HG02938 (cell line): Measurements from ENCODE around the gene DGKZ.

Experiments used
- ATAC-seq: cut with Tn5 transposase; IDR thresholded peaks from one replicate; pipeline ENCODE4 v1.9.1; 2021; ENCODE audit warnings: mild to moderate bottlenecking, moderate library complexity; ENCODE audit not compliant: unreplicated experiment

The DGKZ gene

DNA sequence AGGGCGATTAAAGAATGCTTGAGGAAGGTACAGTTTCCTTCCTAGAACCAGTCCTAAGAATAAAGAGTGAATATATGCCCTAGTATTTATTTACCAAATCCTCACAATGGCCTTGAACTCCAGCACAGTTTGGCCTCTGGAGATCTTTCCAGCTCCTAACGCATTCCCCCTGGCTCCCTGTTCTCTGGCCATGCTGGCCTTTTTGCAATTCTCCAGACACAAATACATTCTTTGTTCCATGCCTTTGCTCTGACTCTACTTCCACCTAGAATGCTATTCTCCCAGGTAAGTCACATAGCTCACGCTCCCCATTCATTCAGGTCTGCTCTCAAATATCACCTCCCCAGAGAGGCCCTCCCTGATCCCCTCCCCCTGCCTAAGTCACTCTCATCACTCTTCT lies 3.7 kb upstream of the DGKZ start:
- ATAC-seq, result no peak

DNA sequence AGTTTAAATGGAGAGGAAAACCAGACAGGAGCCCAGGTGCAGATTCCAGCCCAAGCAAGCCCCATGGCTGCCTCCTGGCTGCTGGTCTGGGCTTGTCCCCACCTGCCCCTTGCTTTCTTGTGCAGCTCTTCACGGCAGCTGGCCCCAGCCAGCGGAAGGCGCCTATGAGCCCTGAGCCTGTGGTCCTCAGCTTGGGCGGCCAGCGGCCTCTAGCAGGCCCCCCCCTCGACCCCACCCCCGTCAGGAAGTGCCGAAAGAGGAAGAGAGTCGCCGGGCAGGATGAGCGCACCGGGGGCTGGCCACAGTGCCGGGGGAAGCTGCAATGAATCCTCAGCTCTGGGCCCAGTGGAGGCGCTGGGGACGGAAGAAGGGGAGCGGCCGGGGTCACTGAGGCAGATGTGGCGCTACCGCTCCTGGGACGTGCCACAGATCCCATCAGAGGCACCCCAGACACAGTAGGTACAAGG lies 2.1 kb upstream of the DGKZ start:
- no peak for ATAC-seq

DNA sequence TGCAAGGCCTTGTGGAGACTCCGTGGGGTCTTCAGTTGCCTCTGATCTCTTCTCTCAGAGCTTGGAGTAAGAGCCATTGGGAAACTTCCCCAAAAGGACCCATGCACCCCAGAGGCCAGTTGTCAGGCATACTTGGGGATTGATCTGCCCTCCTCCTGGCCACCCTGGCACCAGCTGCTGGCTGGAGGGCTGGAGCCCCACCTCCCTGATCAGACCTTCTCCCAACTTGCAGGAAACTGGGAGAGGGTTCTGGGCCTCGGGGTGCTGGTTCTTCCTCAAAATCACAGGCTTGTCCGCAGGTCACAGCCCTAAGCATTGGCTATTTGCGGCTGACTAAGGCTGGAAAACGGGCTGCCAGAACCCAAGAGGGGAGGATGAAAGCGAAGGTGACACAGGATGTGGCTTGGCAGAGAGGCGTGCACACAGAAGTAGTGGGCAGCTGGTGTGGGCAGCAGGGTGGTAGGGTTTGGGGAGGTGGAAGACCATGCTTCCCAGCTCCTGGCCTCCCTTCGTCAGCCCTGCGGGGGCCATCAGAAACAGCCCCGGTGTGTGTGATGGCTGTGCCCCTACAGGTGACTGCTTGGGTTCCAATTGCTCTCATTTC lies 1.3 kb upstream of the DGKZ start:
- ATAC-seq, result no peak

DNA sequence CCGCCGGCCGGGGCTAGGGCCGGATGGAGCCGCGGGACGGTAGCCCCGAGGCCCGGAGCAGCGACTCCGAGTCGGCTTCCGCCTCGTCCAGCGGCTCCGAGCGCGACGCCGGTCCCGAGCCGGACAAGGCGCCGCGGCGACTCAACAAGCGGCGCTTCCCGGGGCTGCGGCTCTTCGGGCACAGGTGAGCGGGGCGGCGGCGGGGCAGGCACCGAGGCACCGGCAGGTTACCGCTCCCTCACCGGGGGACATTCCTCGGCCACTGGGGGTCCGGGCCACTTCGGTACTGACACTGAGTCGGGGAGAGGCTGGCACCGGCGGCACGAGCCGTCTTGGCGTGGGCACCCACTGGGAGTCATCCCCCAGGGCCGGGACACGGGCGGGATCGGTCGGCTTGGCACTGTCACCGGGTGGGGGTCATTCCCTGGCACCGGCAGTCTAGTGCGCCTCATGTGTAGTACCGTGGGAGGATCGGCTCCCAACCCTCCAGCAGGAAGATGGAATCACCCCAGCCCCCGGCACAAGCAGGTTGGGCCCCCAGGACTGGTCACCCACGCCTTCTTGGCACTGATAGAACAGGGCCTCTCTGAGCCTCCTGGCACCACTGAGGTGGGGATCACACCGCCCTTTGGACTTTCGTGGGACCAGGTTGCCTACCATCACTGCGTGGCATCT lies 511 bp downstream of the DGKZ start:
- ATAC-seq, result no peak

DNA sequence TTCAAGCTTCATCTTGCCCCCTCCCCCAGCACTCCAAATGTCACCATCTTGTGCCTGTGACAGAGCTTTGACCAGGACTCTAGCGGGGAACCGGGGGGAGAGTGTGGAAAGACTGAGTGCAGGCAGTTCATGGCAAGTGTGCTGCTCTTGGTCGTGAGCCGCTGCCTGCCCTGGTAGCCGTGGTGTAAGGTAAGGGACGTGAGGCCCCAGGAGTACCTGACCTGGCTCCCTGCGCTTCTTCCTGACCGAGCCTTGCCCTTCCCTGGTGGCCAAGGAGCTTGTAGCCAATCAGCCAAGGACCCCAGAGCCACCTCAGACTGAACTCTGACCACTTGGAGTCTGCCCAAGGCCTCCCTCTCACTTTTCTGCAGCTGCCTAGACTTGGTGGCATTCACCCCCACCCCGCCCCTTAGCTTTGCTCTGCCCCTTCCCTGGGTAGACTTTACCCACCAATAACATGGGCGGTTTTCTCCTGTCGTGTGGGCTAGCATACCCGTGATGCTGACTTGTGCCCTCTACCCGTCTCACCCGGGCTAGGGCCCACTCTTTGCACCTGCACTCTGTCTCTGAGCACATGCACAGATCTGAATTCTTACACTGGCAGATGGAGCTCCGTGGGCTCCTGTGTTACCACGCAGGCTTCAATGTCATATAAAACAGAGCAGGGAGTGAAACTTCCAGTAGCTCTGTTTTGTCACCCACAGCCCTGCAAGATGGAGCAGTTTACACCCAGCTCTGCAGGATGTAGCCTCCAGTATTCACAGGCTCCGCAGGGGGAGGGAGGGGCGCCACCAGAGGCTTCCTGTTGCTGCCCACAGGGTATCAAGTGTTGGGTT lies 1.5 kb downstream of the DGKZ start:
- no peak for ATAC-seq

DNA sequence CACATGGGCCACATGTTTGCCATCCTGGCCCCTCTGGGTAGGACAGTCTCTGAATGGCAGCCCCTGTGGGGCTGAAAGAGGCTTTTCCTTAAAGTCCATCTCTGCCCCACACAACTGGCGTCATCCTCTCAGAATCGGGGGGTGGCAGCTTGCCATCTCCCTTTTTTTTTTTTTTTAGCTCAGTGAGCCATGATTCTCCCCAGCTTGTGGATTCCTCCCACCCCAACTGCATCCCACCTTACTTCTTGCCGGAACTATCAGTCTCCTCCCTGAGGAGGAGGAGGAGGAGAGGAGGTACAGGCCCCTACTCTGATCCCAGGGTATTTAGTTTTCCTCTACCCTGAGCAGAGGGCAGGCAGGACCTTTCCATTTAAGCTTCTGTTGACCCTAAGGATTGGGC lies 3.4 kb downstream of the DGKZ start:
- ATAC-seq, result no peak

DNA sequence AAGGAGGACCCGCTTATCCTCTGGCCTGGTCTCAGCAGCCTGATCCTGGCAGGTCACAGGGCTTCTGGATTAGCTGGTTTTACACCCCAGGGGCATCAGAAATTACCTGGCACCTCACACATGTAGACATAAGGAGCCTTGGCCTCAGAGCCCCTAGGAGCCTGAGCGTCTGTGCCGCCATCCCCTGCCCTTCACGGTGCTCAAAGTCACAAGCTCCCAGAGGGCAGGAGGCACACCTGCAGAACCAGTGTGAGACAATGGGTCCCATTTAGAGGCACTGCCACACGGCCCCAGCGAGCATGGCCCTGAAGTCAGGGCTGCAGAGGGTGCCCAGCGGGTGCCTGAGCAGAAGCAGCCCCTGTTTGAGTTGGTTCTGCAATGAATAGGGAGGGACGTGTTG lies 3.9 kb downstream of the DGKZ start:
- ATAC-seq, result no peak

DNA sequence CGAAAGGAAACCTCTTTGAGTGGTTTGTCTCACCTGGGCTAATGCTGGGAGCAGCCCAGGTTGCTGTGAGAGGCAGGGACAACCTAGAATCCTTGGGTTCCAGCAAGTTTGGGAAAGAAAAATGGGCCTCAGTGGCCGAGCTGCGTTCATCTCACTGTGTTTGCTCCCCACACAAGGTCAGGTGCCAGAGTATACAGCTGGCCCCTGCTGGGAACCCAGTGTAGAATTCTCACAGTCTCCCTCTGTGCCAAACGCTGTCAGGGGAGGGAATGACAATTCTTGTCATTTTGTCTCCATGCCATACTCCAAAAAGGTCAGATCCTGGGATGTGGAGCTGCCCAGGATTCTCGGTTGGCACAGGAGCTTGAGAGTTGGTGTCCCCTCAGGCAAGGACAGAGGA lies 4.3 kb downstream of the DGKZ start:
- no peak for ATAC-seq

DNA sequence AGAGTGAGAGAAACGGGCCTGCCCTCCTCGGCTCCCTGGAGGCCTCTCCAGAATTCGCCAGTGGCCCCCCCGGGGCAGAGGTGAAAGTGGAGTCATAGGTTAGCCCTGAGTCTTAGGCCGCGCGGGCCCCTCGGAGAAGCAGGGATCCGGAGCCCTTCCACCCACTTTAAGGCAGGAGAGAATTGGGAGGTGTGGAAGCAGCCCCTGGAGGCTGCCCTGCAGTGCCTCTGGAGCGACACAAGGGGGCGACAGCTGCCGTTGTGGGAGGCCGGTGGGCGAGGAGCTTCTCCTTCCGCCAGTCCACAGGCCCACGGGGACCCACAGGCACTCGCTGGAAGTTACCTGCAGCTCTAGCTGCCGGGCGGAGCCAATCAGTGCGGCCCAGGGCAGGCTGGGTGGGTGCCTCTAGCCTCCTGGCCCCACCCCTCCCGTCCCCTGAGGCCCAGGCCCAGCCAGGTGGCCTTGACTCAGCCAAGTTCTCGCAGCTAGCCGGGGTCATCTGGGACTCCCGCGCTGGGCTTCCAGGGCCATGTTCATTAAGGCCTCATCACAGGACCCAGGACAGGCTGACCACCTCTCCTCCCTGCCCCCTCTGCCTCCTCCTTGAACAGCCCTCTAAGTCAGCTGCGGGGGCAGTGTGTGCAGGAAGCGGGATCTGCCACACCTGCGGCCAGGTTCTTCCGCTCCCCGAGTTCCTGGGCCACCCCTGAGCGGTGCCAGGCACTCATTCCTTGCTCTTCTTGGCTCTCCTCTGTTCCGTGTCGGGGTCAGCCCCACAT lies 5.0 kb downstream of the DGKZ start:
- no peak for ATAC-seq

DNA sequence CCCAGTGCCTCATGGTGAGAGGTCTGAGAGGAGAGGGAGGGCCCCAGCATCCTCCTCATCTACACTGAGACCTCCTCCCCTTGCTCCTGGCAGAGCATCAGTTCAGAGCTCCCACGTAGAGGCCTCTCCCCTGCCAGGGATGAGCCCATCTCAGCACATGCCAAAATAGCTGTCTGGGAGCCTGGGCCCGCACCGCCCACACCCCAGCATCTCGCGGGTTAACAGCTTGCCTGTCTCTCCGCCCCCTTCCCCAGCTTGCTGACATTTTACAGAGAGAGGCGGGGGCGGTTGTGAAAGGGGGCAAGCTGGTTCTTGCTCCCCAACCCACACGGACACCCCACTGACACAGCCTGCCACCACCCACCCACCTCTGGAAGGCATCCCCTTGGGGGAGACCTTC lies 6.4 kb downstream of the DGKZ start:
- ATAC-seq, result no peak

DNA sequence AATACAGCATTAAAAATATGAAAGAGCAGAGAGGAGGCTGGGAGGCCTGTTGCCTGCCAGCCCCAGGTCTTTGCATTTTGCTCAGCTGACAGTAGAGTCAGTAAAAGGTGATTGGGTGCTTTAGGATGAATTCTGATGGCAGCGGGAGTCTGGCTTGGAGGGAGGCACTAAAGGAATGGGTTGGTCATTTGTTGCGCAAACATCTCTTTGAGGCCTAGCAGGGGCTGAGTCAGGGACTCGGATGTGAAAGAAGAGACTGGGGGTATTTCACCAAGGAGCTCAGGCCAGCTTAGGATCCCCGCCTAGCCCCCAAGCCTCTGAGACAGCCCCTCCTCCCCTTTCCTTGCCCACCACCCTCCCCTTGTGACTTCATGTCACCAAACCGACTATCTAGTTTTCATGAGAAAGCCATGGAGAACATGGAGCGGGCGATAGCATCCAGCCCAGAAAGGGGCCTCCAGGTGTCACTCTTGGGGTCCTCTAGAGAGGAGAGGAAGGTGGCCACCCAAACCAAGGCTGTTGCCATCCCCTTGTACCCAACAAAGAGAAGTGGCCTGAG lies 9.7 kb downstream of the DGKZ start:
- ATAC-seq, result no peak

DNA sequence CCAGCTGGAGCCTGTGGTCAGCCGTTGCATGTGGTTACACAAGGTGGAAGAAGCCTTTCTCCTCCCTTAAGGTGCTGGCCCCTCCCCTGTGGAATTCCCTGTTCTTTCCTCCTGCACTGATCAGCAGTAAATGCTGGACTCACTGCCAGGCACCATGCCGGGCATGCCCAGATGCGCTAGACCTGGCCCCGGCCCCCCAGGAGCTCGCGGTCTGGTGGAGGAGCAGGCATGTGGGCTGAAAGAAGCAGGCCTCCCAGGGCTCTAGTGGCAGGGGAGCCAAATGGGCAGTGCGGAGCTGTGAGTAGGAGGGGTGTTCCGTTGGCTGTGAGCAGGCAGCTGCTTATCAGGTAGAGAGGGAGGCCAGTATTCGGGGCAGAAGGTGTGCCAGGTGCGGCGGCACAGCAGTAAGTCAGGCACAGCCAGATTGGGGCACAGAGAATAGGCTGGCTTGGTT lies 10.2 kb downstream of the DGKZ start:
- no peak for ATAC-seq

DNA sequence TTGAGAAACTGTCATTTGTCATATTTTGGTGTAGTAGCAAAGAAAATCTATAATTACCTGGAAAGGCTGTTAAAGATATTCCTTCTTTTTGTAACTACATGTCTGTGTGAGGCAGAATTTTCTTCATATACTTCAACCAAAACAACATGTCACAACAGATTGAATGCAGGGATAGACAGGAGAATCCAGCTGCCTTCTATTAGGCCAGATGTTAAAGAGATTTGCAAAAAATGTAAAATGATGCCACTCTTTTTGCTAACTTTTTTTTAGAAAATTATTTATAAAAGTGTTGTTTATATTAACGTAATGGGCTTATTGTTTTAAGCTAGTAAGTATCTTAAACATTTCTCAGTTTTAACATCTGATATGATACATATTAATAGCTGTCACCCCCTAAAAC lies 12.7 kb downstream of the DGKZ start:
- ATAC-seq, result no peak

DNA sequence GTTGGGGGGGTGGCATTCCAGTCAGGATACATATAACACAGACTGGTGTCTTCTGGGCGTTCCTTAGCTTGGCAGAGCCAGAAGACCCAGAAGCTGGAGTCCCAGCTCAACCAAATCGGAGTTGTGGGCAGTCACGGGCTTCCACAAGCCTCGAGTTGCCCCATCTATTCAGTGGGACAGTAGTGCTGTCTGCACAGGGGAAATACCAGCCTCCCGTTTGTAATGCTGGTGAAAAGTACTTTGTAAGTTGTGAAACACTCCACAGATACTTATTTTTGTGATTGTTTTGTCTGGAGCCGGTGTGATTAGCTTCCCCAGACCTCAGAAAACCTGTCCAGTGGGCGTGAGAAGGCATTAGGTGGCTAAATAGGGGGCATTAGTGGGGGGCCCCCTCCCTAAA lies 13.6 kb downstream of the DGKZ start:
- ATAC-seq, result peak; percentile 19

DNA sequence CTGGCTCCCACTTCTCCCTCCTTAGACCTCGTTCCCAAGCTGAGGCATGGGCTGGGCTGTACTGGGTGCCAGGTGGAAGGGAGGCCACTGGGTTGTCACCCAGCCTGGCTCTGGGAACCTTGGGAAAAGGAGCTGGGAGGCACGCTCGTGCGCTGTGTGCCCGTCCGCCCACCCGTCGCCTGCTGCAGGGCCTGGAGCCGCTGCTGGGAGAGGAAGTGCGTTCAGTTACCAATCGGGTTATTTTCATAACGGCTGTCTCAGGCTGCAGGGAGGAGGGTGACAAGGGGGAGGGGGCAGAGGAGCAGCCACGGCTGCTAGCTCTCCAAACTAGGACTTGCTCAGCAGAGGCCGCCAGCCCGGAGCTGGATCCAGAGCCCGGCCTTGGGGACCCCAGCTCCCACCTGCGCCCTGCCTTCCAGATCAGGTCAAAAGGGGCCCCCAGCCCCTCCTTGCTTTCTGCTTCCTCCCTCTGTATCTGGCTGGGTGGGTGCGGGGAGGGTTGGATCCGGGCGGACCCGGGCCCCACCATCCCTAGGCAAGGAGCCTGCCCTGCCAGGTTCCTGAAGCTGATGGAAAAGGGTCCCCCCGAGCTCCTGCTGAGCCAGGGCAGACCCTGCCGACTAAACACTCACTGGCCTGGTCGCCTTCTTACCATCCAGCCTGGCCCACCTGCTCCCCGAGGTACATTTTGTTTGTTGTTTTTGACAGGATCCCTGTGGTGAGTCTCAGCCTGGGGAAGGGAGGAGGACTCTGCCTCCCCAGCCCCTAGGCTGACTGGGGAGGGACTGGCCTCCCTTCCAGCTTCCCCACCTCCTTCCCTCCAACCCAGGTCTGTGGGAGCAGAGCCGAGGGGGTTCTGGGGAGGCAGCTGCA lies 14.3 kb downstream of the DGKZ start:
- peak; percentile 80 for ATAC-seq

DNA sequence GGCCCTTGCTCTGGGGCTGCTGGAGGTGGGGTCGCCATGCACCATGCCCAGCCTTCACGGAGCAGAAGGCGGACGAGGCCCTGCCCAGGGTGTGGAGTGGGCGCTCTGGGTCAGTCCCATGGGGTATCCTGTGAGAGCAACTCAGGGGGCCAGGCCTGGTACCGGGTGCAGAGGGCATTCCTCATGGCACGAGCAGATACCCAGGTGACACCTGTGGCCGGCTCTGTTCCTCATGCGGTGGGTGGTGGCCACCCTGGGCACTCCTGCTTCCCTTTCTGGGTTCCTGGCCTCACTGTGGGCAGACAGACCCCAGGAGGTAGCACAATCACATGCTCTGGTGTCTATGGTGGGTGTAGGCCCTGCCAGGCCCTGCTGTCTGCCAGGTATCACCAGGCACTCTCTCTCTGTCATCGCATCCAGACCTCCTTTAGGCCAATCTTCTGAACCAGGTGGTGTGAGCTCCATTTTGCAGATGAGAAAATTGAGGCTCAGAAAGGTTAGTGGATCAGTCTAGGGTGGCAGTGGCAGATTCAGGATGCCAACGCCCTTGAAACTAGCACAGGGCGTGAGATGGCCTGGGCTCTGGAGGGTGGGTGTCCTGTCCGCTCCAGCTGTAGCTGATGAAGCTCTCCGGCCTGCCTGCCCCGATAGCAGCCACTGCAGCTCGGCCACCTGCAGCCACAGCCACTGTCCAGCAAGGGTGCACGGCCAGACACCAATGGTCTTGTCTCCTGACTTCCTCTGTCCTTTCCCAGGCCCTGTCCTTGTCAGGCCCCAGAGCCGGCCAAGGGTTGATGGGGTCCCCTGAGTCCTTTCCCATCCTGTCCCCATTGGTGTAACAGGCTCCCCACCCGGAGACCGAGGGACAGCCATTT lies 15.1 kb downstream of the DGKZ start:
- no peak for ATAC-seq

DNA sequence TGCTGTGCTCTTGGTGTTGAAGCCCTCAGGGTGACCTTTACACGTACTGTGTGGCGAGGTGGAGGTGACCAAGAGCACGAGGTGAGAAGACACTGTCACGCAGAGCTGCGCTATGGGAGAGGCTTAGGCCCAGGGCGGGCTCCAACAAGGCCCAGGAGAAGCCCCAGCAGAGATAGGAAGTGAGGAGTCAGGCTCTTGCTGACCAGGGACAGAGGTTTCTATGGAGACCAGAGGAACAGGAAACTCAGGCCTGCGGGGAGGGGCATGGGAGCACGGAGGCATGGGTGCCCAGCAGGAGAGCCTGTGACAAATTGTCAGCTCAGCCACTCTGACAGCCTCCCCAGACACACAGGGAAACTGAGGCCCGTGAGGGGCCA lies 15.8 kb downstream of the DGKZ start:
- no peak for ATAC-seq

DNA sequence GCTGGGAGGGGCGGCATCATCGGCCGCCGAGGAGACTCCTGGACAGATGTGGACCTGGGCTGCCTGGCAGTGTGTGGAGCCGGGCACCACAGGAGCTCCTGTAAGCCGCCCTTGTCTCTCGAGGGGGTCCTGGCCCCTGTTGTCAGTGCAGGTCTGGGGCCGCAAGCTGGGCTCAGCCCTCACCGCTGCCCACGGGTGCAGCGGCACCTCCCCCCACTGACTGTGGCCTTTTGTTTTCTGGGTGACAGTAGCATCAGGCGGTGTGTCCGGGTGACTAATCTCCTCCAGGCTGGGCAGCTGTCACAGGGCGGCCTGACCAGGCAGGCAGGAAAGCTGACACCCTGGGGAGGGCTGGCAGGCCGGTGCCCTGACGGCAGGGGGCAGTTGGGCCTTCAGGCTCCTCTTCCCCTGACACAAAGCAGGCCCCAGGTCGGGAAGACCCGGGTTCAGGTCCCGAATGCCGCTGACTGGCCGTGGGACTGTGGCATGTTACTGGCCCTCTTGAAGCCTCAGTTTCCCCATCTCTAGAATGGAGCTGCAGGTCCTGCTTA lies 16.3 kb downstream of the DGKZ start:
- ATAC-seq, result no peak

DNA sequence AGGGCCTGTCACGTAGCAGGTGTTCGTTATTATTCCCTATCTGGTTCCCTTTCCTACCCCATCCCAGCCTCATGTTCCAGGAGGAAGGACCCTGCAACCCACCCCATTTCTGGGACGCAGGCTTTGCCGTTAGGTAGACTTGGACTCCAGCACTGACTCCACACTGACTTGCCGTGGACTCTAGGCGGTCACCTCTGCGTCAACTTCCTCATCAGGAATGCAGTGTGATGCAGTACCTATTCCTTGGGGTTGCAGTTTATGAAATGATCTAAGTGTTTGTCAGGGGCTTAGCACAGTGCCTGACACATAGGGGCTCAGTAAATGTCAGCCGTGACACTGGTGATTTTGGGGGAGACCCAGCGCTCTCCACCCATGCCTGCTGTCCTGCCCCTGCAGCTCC lies 16.8 kb downstream of the DGKZ start:
- ATAC-seq, result no peak
